Subcutaneous adipose tissue (tissue), 4 donors: ENCODE measurements around the gene CD109. TPM values are rescaled to one million over a fixed set of nuclear protein-coding genes. Genes with fewer than 3 reads are reported as not detected.

Source experiments
- CTCF ChIP-seq: fragments of 450-650 bp; IDR thresholded peaks from one replicate; pipeline ENCODE4 v1.5.1; 2016; ENCODE audit warnings: low read depth, mild to moderate bottlenecking, control low read depth, antibody characterized with exemption, moderate library complexity
- total RNA-seq, 4 donors: library from RNA; depleted of rRNA; stranded (reverse); fragments of >200 nt; gene quantifications; one replicate each; pipeline ENCODE4 v1.1.0, GENCODE V29; 2016

The CD109 gene
- total RNA-seq, 4 donors from 2014 or later, result 16.0 to 59.8 (median 22.5) TPM

- TF ChIP-seq CTCF, result no peak
Observed at GRCh38 chr6:73860303-73860702, 164.3 kb downstream of the CD109 start.

- TF ChIP-seq CTCF, result no peak
Observed at GRCh38 chr6:73866305-73866704, 170.3 kb downstream of the CD109 start.

- no peak for TF ChIP-seq CTCF
Observed at GRCh38 chr6:73867411-73867810, 171.4 kb downstream of the CD109 start.

GRCh38 chr6:73870907-73871306 lies 174.9 kb downstream of the CD109 start:
- TF ChIP-seq CTCF, result no peak

GRCh38 chr6:73873081-73873480 lies 177.1 kb downstream of the CD109 start:
- TF ChIP-seq CTCF, result no peak

Other genes with a start within 250 kb of the CD109 start
- 1 to 10 TPM; 3.0 to 6.1 (median 5.1) TPM for gene CGAS, start 243.9 kb upstream of the CD109 start, total RNA-seq
- 10 to 100 TPM; 18.1 to 22.1 (median 18.6) TPM for gene MTO1, start 234.5 kb upstream of the CD109 start, total RNA-seq
- over 10,000 TPM in 1 of 4 donors, 1,000 to 10,000 TPM in 3; 7,676 to 11,568 (median 9,241) TPM for gene EEF1A1, start 175.2 kb upstream of the CD109 start, total RNA-seq
- gene SLC17A5, start 42.2 kb upstream of the CD109 start, total RNA-seq, result 10 to 100 TPM; 16.0 to 55.4 (median 29.5) TPM